Heart left ventricle (tissue), 13 donors: Measurements from ENCODE around the gene FTO.

ENCODE experiments used
- POLR2A ChIP-seq, 2 donors: fragments of 450-650 bp; IDR thresholded peaks; one replicate each; pipeline ENCODE4 v1.6.1; 2017; ENCODE audit warnings: antibody characterized with exemption in 2 of 2, mild to moderate bottlenecking in 2 of 2, moderate library complexity in 2 of 2
- TF ChIP-seq, protein P1 (sequence below), 12 donors: fragments of 200-600 bp; sonication (generic) in 4 of 12; IDR thresholded peaks; one replicate each; pipeline versions ENCODE4 v1.5.0 to v1.8.0; 2018 to 2022; ENCODE audit warnings: antibody characterized with exemption in 12 of 12, mild to moderate bottlenecking in 5 of 12
- donor health status: ischemic (EF 13 %, LVEDD 7.1; RV severe dilation, severe dysfunction).
- donor health status: DM: no; HTN: yes; CAD: no.
- donor health status: DM: no; HTN: no; CAD: no.
- donor health status: ischemic (EF 25% LVEDD 6.9; RV normal size, moderate dysfunction).
- donor health status: ischemic (EF 25% LVEDD 5.7; RV mildly dilated, moderate dysfunction).
- donor health status: ischemic (EF 35%, LVEDD 5.7; RV mildly dilated, moderate dysfunction).
- donor health status: nonischemic (EF 11% LVEDD 7.7; RV severe dilation, severe dysfunction).
- donor health status: DM: yes; HTN: yes; CAD: no.
- donor health status: PGD.
- donor health status: ischemic (EF 29% LVEDD 5.4; RV normal size, mild dysfunction).
- donor health status: nonischemic (EF 23%, LVEDD 6.1; RV moderate dilation, normal function).

DNA sequence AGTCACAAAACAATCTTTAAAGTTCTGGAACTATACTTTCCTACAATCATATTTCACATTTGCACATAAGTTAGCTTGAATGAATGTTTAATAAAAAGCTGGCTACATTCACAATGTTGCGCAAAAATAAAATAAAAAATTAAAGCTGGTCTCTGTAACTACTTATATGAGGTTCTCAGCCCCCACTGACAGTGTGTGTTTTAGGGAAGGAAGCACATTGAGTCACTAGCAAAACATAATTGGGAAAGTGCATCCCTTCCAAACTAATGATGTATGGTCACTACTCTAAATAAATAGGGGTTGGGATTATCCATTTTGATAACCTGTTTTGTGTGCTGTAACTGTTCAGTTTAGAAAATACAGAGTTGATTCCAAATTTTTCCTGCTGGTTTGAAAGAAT lies 330.7 kb downstream of the FTO start:
- TF ChIP-seq, protein P1, sequence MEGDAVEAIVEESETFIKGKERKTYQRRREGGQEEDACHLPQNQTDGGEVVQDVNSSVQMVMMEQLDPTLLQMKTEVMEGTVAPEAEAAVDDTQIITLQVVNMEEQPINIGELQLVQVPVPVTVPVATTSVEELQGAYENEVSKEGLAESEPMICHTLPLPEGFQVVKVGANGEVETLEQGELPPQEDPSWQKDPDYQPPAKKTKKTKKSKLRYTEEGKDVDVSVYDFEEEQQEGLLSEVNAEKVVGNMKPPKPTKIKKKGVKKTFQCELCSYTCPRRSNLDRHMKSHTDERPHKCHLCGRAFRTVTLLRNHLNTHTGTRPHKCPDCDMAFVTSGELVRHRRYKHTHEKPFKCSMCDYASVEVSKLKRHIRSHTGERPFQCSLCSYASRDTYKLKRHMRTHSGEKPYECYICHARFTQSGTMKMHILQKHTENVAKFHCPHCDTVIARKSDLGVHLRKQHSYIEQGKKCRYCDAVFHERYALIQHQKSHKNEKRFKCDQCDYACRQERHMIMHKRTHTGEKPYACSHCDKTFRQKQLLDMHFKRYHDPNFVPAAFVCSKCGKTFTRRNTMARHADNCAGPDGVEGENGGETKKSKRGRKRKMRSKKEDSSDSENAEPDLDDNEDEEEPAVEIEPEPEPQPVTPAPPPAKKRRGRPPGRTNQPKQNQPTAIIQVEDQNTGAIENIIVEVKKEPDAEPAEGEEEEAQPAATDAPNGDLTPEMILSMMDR (IDR thresholded peaks at IDR 0.05), result no peak
- no peak for TF ChIP-seq POLR2A (IDR thresholded peaks at IDR 0.05)
